Measurements from ENCODE around the gene PDE6G. TPM values are rescaled to one million over a fixed set of nuclear protein-coding genes. Genes with fewer than 3 reads are reported as not detected.

PDE6G gene
- total and polyA plus RNA-seq, 2 of the 8 experiments (the other 6 are each of a cell fraction or from before 2014, with no cell fraction given) = 5.8 to 12.9 TPM

Small RNA genes within 50 kb of the gene (microRNA-seq; reads per million reads assigned to microRNA genes)
- gene MIR6786 (ENCODE audit: borderline microRNAs expressed in 2 of 2, borderline number of aligned reads in 2 of 2, borderline replicate concordance in 1 of 2) = 0 reads per million in 2 experiments

Small RNA genes within 50 kb of the gene (small RNA-seq; reads per million reads assigned to genes)
- not detected for gene MIR6786 (ENCODE audit: insufficient read depth)

Other genes starting within 250 kb of the PDE6G start
- gene ACTG1, start 143.7 kb downstream of the PDE6G start, total RNA-seq (2021; fragmentation: NEBNext Ultra II Directional; extraction: Animal tissue kit (Norgen Biotek cat#: 25700)) = 3,535 and 3,691 TPM in 2 replicates
- gene ACTG1, start 143.7 kb downstream of the PDE6G start, polyA plus RNA-seq (2011; rRNA removed) = 5,010 and 7,420 TPM in 2 replicates
- 0.30 TPM in 1 of 2 replicates, not detected in the other for gene FSCN2, start 128.2 kb downstream of the PDE6G start, total RNA-seq (2021; fragmentation: NEBNext Ultra II Directional; extraction: Animal tissue kit (Norgen Biotek cat#: 25700))
- 0.18 and 0.44 TPM in 2 replicates for gene FSCN2, start 128.2 kb downstream of the PDE6G start, polyA plus RNA-seq (2011; rRNA removed)
- gene FAAP100, start 104.2 kb downstream of the PDE6G start, total RNA-seq (2021; fragmentation: NEBNext Ultra II Directional; extraction: Animal tissue kit (Norgen Biotek cat#: 25700)) = 37.9 and 41.8 TPM in 2 replicates
- gene FAAP100, start 104.2 kb downstream of the PDE6G start, polyA plus RNA-seq (2011; rRNA removed) = 23.2 and 33.1 TPM in 2 replicates
- gene NPLOC4, start 19.4 kb downstream of the PDE6G start, total RNA-seq (2021; fragmentation: NEBNext Ultra II Directional; extraction: Animal tissue kit (Norgen Biotek cat#: 25700)) = 79.8 and 92.7 TPM in 2 replicates
- 70.7 and 75.0 TPM in 2 replicates for gene NPLOC4, start 19.4 kb downstream of the PDE6G start, polyA plus RNA-seq (2011; rRNA removed)
- gene TSPAN10, start 19.3 kb downstream of the PDE6G start, total RNA-seq (2021; fragmentation: NEBNext Ultra II Directional; extraction: Animal tissue kit (Norgen Biotek cat#: 25700)) = 0.96 and 0.99 TPM in 2 replicates
- 0.83 and 1.1 TPM in 2 replicates for gene TSPAN10, start 19.3 kb downstream of the PDE6G start, polyA plus RNA-seq (2011; rRNA removed)
- gene OXLD1, start 10.1 kb upstream of the PDE6G start, total RNA-seq (2021; fragmentation: NEBNext Ultra II Directional; extraction: Animal tissue kit (Norgen Biotek cat#: 25700)) = 35.9 and 41.5 TPM in 2 replicates
- 61.9 and 97.9 TPM in 2 replicates for gene OXLD1, start 10.1 kb upstream of the PDE6G start, polyA plus RNA-seq (2011; rRNA removed)
- 38.6 and 39.8 TPM in 2 replicates for gene CCDC137, start 10.2 kb upstream of the PDE6G start, total RNA-seq (2021; fragmentation: NEBNext Ultra II Directional; extraction: Animal tissue kit (Norgen Biotek cat#: 25700))
- gene CCDC137, start 10.2 kb upstream of the PDE6G start, polyA plus RNA-seq (2011; rRNA removed) = 17.6 and 23.3 TPM in 2 replicates
- gene ARL16, start 27.3 kb upstream of the PDE6G start, total RNA-seq (2021; fragmentation: NEBNext Ultra II Directional; extraction: Animal tissue kit (Norgen Biotek cat#: 25700)) = 37.0 and 41.8 TPM in 2 replicates
- gene ARL16, start 27.3 kb upstream of the PDE6G start, polyA plus RNA-seq (2011; rRNA removed) = 60.8 and 64.2 TPM in 2 replicates
- gene HGS, start 27.5 kb upstream of the PDE6G start, total RNA-seq (2021; fragmentation: NEBNext Ultra II Directional; extraction: Animal tissue kit (Norgen Biotek cat#: 25700)) = 78.8 and 80.8 TPM in 2 replicates
- 99.7 and 144 TPM in 2 replicates for gene HGS, start 27.5 kb upstream of the PDE6G start, polyA plus RNA-seq (2011; rRNA removed)
- 120 and 131 TPM in 2 replicates for gene MRPL12, start 46.8 kb upstream of the PDE6G start, total RNA-seq (2021; fragmentation: NEBNext Ultra II Directional; extraction: Animal tissue kit (Norgen Biotek cat#: 25700))
- gene MRPL12, start 46.8 kb upstream of the PDE6G start, polyA plus RNA-seq (2011; rRNA removed) = 141 and 190 TPM in 2 replicates
- gene SLC25A10, start 55.7 kb upstream of the PDE6G start, total RNA-seq (2021; fragmentation: NEBNext Ultra II Directional; extraction: Animal tissue kit (Norgen Biotek cat#: 25700)) = 22.2 and 25.3 TPM in 2 replicates
- 43.0 and 60.9 TPM in 2 replicates for gene SLC25A10, start 55.7 kb upstream of the PDE6G start, polyA plus RNA-seq (2011; rRNA removed)
- gene GCGR, start 147.6 kb upstream of the PDE6G start, total RNA-seq (2021; fragmentation: NEBNext Ultra II Directional; extraction: Animal tissue kit (Norgen Biotek cat#: 25700)) = 0.56 and 0.61 TPM in 2 replicates
- 0.44 and 0.60 TPM in 2 replicates for gene GCGR, start 147.6 kb upstream of the PDE6G start, polyA plus RNA-seq (2011; rRNA removed)
- 103 and 115 TPM in 2 replicates for gene MCRIP1, start 176.7 kb upstream of the PDE6G start, total RNA-seq (2021; fragmentation: NEBNext Ultra II Directional; extraction: Animal tissue kit (Norgen Biotek cat#: 25700))
- gene MCRIP1, start 176.7 kb upstream of the PDE6G start, polyA plus RNA-seq (2011; rRNA removed) = 151 and 250 TPM in 2 replicates
- gene PPP1R27, start 178.5 kb upstream of the PDE6G start, total RNA-seq (2021; fragmentation: NEBNext Ultra II Directional; extraction: Animal tissue kit (Norgen Biotek cat#: 25700)) = not detected in 2 replicates
- 0.27 and 0.30 TPM in 2 replicates for gene PPP1R27, start 178.5 kb upstream of the PDE6G start, polyA plus RNA-seq (2011; rRNA removed)
- gene P4HB, start 204.0 kb upstream of the PDE6G start, total RNA-seq (2021; fragmentation: NEBNext Ultra II Directional; extraction: Animal tissue kit (Norgen Biotek cat#: 25700)) = 374 and 379 TPM in 2 replicates
- gene P4HB, start 204.0 kb upstream of the PDE6G start, polyA plus RNA-seq (2011; rRNA removed) = 41.4 and 66.6 TPM in 2 replicates
- gene ARHGDIA, start 214.8 kb upstream of the PDE6G start, total RNA-seq (2021; fragmentation: NEBNext Ultra II Directional; extraction: Animal tissue kit (Norgen Biotek cat#: 25700)) = 217 and 246 TPM in 2 replicates
- gene ARHGDIA, start 214.8 kb upstream of the PDE6G start, polyA plus RNA-seq (2011; rRNA removed) = 62.4 and 155 TPM in 2 replicates
- 186 and 191 TPM in 2 replicates for gene ALYREF, start 235.0 kb upstream of the PDE6G start, total RNA-seq (2021; fragmentation: NEBNext Ultra II Directional; extraction: Animal tissue kit (Norgen Biotek cat#: 25700))
- 83.8 and 118 TPM in 2 replicates for gene ALYREF, start 235.0 kb upstream of the PDE6G start, polyA plus RNA-seq (2011; rRNA removed)
- gene ANAPC11, start 235.2 kb upstream of the PDE6G start, total RNA-seq (2021; fragmentation: NEBNext Ultra II Directional; extraction: Animal tissue kit (Norgen Biotek cat#: 25700)) = 176 and 182 TPM in 2 replicates
- 963 and 1,221 TPM in 2 replicates for gene ANAPC11, start 235.2 kb upstream of the PDE6G start, polyA plus RNA-seq (2011; rRNA removed)
- 0.80 and 1.5 TPM in 2 replicates for gene NPB, start 245.7 kb upstream of the PDE6G start, total RNA-seq (2021; fragmentation: NEBNext Ultra II Directional; extraction: Animal tissue kit (Norgen Biotek cat#: 25700))
- 2.5 and 3.9 TPM in 2 replicates for gene NPB, start 245.7 kb upstream of the PDE6G start, polyA plus RNA-seq (2011; rRNA removed)

Measured in H1 (cell line).